CD4-positive, alpha-beta T cell treated with Interleukin-17A for 1 hour (primary cell): Measurements from ENCODE around the gene PHACTR3.

Experiments
- DNase-seq: peaks from one replicate; pipeline ENCODE4 v3.0.0-alpha.2; 2020

PHACTR3 gene

DNA sequence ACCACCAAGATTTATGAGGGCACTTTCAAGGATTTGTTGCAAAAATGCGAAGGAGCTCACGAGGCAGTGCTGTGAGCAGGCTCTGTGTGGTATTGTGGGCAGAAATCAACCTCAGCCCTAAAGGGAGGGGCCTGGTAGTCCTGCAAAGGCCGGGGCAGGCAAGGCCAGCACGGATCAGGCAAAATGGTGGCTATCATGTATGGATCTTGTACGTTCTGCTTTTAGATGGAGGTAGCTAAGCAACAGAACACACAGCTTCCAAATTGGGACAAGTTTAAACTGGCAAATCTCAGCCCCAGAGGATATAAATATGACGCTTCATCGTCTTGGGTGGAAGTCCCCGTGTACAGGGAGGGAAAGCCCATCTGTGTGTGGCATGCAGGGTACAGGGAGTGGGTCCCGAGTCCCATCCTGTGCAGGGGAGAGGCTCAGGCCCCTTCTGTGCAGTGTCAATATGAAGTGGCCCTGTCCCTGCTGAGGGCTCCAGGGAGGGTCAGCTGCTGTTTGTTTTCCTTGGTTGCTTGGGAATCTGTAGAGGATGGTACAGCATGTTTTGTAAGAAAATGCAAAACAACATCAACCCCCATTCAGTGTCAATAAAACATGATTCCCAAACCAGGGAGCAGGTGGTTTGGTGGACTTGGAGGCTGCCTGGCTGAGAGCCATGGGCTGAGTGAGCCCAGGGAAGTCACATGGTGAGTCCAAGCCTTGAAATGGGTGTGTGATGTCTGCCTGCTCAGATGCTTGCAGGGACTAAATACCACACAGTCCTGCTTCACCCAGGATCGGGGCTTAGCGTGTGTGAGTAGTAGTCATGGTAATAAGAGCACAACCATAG, 216.1 kb downstream of the PHACTR3 start:
- DNase-seq = no peak

GRCh38 chr20:59821201-59821600, 216.9 kb downstream of the PHACTR3 start:
- DNase-seq = no peak

GRCh38 chr20:59821788-59822187, 217.4 kb downstream of the PHACTR3 start:
- no peak for DNase-seq

- no peak for DNase-seq
These were observed 218.1 kb downstream of the PHACTR3 start for GRCh38 chr20:59822291-59823029.

DNA sequence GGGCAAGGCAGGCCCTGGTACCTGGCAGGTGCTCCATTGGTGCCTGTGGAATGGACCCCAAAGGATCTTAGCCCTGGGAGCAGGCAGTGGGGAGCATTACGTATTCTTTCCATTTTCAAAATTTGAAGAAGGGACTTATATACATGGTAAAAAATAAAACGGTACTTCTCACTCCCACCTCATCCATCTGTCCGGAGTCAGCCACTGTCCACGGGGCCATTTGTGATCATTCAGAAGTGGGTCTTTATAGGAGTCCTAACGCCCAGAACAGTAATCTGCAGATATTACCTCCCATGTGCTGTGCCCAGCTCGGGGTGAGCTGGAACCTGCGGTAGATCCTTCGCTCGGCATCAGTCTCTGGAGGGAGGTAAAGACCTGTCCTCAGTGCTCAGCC, 218.7 kb downstream of the PHACTR3 start:
- DNase-seq = no peak

- no peak for DNase-seq
These were observed 219.3 kb downstream of the PHACTR3 start for GRCh38 chr20:59823491-59824259.

DNA sequence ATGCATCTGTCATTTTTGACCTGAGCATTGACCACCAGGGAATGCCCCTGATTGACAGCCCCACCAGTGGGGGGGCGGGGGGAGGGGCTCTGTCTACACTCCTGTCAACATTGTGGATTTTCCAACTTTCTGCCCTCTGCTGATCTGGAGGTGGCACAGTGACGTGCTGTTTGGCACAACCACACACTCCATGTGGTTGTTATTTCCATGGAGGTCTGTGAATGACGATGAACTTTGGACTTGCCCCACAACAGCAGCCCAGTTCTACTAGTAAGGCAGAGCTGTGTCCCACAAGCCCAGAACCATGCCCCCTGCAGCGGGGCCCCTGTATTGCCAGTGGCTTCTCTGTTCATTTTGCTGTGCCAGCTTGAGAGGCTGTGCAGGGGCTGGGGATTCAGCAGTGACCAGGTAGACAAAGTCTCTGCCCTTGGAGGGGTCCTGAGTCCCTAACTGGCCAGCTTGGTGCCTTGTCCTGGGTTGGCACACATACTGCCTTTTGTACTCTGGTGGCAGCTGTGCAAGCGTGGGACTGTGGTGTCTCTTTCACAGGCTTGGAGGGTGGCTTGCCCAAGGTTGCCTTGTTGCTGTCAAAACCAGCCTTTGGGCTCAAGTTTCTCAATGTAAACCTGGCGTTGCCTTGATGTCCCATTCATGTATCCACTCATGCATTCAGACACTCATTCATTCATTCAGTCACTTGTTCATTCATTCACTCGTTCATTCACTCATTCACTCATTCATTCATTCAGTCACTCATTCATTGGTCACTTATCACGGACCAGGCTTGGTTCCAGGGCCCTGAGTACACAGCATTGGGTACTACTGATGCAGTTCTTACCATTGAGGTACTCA, 220.6 kb downstream of the PHACTR3 start:
- no peak for DNase-seq

DNA sequence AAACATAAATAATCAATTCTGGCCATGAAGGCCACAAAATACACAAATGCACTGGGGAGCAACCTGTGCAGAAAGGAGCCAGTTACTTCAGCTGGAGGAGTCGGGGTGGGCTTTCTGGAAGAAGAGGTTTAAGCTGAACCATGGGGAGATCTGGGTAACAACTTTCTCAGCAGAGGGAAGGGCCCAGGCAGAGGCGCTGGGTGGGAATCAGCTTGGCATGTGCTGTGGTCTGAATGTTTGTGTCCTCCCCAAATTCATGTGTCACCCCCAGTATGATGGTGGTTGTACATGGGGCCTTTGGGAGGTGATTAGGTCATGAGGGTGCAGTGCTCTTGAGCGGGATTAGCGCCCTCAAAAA, 221.2 kb downstream of the PHACTR3 start:
- DNase-seq = no peak

DNA sequence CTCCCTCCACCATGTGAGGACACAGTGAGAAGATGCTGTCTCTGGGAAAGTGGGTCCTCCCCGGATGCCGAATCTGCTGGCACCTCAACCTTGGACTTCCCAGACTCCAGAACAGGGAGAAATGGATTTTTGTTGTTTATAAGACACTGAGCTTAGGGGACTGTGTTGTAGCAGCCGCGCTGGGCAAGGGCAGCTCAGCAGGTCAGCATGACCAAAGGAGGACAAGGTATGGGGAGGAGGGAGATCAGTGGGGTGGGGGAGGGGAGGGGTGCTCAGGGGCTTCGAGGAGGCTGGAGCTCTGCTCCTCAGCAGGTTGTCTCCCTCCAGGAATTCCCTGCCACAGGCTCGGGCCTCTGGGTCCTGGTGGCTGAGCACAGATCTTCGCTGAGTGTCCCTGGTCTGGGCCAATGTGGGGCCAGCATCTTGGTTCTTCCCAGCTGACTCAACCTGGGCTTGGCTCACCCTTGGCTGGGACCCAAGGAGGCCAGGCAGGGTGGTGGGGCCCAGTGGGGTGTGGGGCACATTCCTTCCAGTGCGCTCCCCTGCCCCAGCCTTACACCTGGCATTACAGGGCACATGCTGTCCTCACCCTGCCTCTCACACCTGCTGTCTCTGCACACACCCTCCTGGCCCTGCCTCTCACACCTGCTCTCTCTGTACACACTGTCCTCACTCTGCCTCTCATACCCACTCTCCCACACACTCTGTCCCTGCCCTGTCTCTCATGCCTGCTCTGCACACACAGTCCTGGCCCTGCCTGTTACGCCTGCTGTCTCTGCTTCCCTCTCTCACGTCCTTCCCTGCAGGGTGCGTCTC, 221.8 kb downstream of the PHACTR3 start:
- no peak for DNase-seq

DNA sequence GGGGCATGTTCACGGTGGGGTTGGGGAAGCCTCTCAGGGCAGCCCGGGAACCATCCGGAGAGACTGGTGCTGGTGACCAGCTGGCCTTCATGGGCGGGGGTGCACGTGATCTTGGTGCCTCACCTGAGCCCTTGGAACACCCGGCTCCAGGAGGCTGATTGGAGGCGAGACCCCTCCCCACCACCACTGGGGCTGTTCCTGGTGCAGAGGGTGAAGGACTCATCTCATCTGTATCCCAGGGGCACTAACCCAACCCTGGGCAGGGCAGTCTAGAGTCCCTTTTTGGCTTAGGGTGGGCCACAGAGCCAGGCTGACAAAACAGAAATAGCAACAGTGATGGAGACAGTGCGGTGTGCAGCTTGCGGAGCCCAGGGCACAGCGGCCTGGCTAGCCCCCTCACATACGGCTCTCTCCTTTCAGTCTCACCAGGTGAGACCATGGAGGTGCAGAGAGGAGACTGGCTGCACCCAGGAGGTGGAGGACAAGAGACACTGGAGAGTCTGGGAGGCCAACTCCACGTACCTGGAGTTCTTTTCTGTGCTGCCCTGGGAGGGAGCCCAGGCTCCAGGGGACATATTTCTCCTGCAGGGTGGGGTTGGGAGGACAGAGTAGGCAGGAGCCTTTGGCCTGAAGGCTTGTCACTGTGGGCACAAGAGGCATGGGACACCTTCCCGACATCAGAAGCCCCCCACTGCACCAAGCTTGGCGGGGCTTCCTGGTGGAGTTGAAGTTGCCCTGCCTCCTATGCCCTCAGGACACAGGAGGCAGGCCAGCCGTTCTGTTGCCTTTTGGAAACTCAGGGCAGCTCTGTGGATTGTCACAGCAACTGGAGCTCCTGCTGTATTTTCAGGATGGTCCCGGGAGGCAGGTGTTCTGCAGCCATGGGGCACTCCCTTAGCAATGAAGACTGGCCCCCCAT, 223.1 kb downstream of the PHACTR3 start:
- DNase-seq = no peak

GRCh38 chr20:59828125-59829053, 224.0 kb downstream of the PHACTR3 start:
- DNase-seq = no peak

GRCh38 chr20:59829054-59829785, 224.9 kb downstream of the PHACTR3 start:
- DNase-seq = no peak

DNA sequence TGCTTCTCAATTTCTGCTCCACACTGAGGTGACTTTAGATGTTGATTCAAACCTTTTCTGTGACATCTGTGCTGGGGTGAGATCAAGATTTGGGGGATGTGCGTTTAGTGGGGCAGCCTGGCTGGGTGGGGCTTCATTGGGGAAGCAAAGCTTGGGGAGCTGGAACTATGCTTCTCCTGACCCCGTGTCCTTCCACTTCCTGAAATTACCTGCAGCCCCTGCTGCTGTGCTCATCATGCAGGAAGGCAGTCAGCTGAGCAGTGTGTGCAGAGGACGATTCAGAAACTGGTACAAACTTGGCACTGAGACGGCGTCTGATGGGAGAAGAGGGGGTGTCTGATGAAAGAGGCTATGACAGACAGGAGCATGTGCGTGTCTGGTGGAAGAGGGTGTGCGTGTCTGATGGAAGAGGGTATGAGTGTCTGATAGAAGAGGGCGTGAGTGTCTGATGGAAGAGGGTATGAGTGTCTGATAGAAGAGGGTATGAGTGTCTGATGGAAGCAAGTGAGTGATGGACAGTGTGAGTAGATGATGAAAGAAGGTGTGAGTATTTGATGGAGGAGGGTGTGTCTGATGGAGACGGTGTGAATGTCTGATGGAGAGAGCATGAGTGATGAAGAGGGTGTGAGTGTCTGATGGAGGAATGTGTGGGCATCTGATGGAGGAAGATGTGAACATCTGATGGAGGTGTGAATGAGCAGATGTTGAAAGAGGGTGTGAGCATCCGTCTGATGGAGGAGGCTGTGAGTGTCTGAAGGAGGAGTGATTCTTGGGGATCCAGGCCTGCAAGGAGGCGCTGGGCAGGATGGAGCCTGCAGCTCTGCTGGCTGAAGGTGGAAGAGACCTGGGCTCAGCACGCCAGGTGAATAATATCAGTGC, 225.7 kb downstream of the PHACTR3 start:
- DNase-seq = no peak

GRCh38 chr20:59830665-59831023, 226.3 kb downstream of the PHACTR3 start:
- DNase-seq = no peak

- no peak for DNase-seq
These were observed 226.9 kb downstream of the PHACTR3 start for GRCh38 chr20:59831024-59831915.

- DNase-seq = no peak
These were observed 227.6 kb downstream of the PHACTR3 start for GRCh38 chr20:59831916-59832270.
